ENCODE measurements around the gene PHACTR4.
"Not testable (repeated sequence)": the region's sequence is repeated elsewhere in the genome, so short reads cannot be mapped to it uniquely, and the experiment has no call there.

The PHACTR4 gene

GRCh38 chr1:28503117-28503516 lies 133.6 kb downstream of the PHACTR4 start:
- DNase-seq = no peak

GRCh38 chr1:28505406-28506187 lies 136.1 kb downstream of the PHACTR4 start, which contains the start of gene RCC1:
Gene RCC1, plus strand, starts transcription at chr1:28506043. Its CDS starts 23,824 bp downstream, at chr1:28529867.
- peak; percentile 97 to 100 (median 99) for DNase-seq

GRCh38 chr1:28506907-28507246 lies 137.3 kb downstream of the PHACTR4 start:
- no peak for DNase-seq

GRCh38 chr1:28507247-28507645 lies 137.7 kb downstream of the PHACTR4 start:
- DNase-seq = no peak

- no peak for DNase-seq
Measured at GRCh38 chr1:28507646-28508434, 138.3 kb downstream of the PHACTR4 start.

GRCh38 chr1:28508435-28508754 lies 138.9 kb downstream of the PHACTR4 start:
- no peak for DNase-seq

GRCh38 chr1:28509705-28510272 lies 140.2 kb downstream of the PHACTR4 start:
- DNase-seq = no peak

- no peak for DNase-seq
Measured at GRCh38 chr1:28510273-28510969, 140.9 kb downstream of the PHACTR4 start.

GRCh38 chr1:28510970-28511440 lies 141.5 kb downstream of the PHACTR4 start:
- no peak for DNase-seq

GRCh38 chr1:28512058-28512611 lies 142.6 kb downstream of the PHACTR4 start:
- no peak for DNase-seq

- not testable (repeated sequence) for DNase-seq
Measured at GRCh38 chr1:28514445-28514933, 144.9 kb downstream of the PHACTR4 start.

GRCh38 chr1:28516518-28516956 lies 147.0 kb downstream of the PHACTR4 start:
- no peak for DNase-seq

GRCh38 chr1:28517649-28517999 lies 148.1 kb downstream of the PHACTR4 start:
- DNase-seq = no peak

- DNase-seq = peak; percentile 91 to 96 (median 93)
Measured at GRCh38 chr1:28518000-28518744, 148.6 kb downstream of the PHACTR4 start.

- peak; percentile 57 to 63 (median 58) for DNase-seq
Measured at GRCh38 chr1:28518745-28519341, 149.3 kb downstream of the PHACTR4 start.

GRCh38 chr1:28519946-28520725 lies 150.6 kb downstream of the PHACTR4 start:
- no peak for DNase-seq

- not testable (repeated sequence) for DNase-seq
Measured at GRCh38 chr1:28520796-28521195, 151.3 kb downstream of the PHACTR4 start.

GRCh38 chr1:28521502-28522164 lies 152.1 kb downstream of the PHACTR4 start:
- no peak for DNase-seq

GRCh38 chr1:28522537-28522936 lies 153.0 kb downstream of the PHACTR4 start:
- not testable (repeated sequence) for DNase-seq

Data from suppressor macrophage treated with lipopolysaccharide for 1 hour (primary cell).